Dendritic cell treated with granulocyte-macrophage colony-stimulating factor and Interleukin-4, amounts not matched to agents 40 ng/mL and 50 ng/mL, for 4 days (primary cell): ENCODE results near the gene TMEM225B.
"Not testable (repeated sequence)": the region's sequence is repeated elsewhere in the genome, so short reads cannot be mapped to it uniquely, and the experiment has no call there.

Source experiments
- H3K27ac Mint-ChIP-seq: one replicate; pipeline ENCODE4 v1.8.0; 2022; ENCODE audit warnings: mild to moderate bottlenecking, mixed read lengths
- H3K27me3 Mint-ChIP-seq: one replicate; pipeline ENCODE4 v1.8.0; 2022; ENCODE audit warnings: mild to moderate bottlenecking, mixed read lengths
- H3K36me3 Mint-ChIP-seq: one replicate; pipeline ENCODE4 v1.8.0; 2022; ENCODE audit warnings: low read depth, mixed read lengths
- H3K4me1 Mint-ChIP-seq: one replicate; pipeline ENCODE4 v1.8.0; 2022; ENCODE audit warnings: low read depth, mixed read lengths
- H3K4me3 Mint-ChIP-seq: one replicate; pipeline ENCODE4 v1.8.0; 2022; ENCODE audit warnings: mild to moderate bottlenecking, moderate library complexity, mixed read lengths
- H3K9me3 Mint-ChIP-seq: one replicate; pipeline ENCODE4 v1.8.0; 2022; ENCODE audit warnings: mixed read lengths
- intact Hi-C: fragments of 100-400 bp; cut with micrococcal nuclease; formaldehyde crosslinking; loops from one replicate; pipeline ENCODE4 v1.15.0; 2022

TMEM225B gene

GRCh38 chr7:99639267-99639666, 41.2 kb downstream of the TMEM225B start:
- no peak overlapping the region for H3K4me3 Mint-ChIP-seq
- H3K27ac Mint-ChIP-seq: no peak overlapping the region
- no peaks in the 10 kb centered on the region for H3K27me3 Mint-ChIP-seq
- peaks cover 33% of the 10 kb centered on the region for H3K36me3 Mint-ChIP-seq
- H3K9me3 Mint-ChIP-seq: no peaks in the 10 kb centered on the region
- H3K4me1 Mint-ChIP-seq: peaks cover 21% of the 10 kb centered on the region
- intact Hi-C loops: no loop called here

GRCh38 chr7:99642027-99642426, 44.0 kb downstream of the TMEM225B start:
- no peak overlapping the region for H3K27ac Mint-ChIP-seq
- intact Hi-C loops: no loop called here
- H3K36me3 Mint-ChIP-seq: peaks cover 40% of the 10 kb centered on the region
- H3K9me3 Mint-ChIP-seq: no peaks in the 10 kb centered on the region
- no peak overlapping the region for H3K4me3 Mint-ChIP-seq
- peaks cover 21% of the 10 kb centered on the region for H3K4me1 Mint-ChIP-seq
- no peaks in the 10 kb centered on the region for H3K27me3 Mint-ChIP-seq

DNA sequence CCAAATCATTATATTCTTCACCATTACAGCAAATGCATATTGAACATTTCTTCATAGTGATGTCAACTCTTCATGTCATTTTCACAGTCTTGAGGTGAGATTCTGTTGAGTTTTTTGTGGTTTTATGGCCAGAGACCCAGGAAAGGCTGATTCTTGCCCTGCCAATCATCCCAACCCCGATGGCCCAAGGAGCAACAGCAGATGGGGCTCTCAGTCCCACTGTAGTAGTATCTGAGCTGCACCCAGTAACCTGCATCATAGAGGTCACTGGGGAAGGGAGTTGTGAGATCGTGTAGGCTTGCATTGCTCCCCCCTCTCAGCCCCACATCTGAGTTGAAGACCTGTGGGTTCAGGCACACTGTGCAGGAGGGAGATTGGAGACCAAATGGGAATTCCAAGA, 45.4 kb downstream of the TMEM225B start:
- no peak overlapping the region for H3K4me3 Mint-ChIP-seq
- H3K9me3 Mint-ChIP-seq: no peaks in the 10 kb centered on the region
- intact Hi-C loops: no loop called here
- no peaks in the 10 kb centered on the region for H3K27me3 Mint-ChIP-seq
- peaks cover 16% of the 10 kb centered on the region for H3K4me1 Mint-ChIP-seq
- no peak overlapping the region for H3K27ac Mint-ChIP-seq
- H3K36me3 Mint-ChIP-seq: peaks cover 39% of the 10 kb centered on the region

DNA sequence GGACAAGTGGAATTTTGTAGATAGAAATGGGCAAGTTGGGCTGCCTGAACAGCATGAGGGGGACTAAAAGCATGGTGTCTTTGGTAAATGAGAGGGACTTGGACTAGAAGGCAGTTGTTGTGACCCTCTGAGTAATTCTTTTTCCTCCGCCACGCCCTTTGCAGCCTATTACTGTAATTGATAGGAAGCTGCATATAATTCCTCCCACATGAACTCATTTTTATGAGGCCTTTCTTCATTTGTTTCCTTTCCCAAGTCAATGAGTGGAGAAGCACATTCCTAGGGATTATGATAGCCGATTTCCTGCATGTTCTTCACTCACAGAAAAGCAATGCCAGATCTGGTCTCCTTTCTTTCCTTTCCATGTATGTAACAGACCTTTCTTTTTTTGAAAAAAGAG, 46.4 kb downstream of the TMEM225B start:
- H3K4me1 Mint-ChIP-seq: peaks cover 16% of the 10 kb centered on the region
- H3K9me3 Mint-ChIP-seq: no peaks in the 10 kb centered on the region
- H3K27ac Mint-ChIP-seq: no peak overlapping the region
- H3K4me3 Mint-ChIP-seq: no peak overlapping the region
- peaks cover 34% of the 10 kb centered on the region for H3K36me3 Mint-ChIP-seq
- intact Hi-C loops: no loop called here
- no peaks in the 10 kb centered on the region for H3K27me3 Mint-ChIP-seq

GRCh38 chr7:99645590-99645989, 47.5 kb downstream of the TMEM225B start:
- Mint-ChIP-seq H3K4me1 (peaks cover 19% of the 10 kb centered on the region), H3K4me3 (no peak overlapping the region), H3K36me3 (peaks cover 34% of the 10 kb centered on the region), H3K27ac (no peak overlapping the region), H3K27me3 (no peaks in the 10 kb centered on the region), H3K9me3 (no peaks in the 10 kb centered on the region)
- intact Hi-C loops: no loop called here

- intact Hi-C loops: no loop called here
- no peaks in the 10 kb centered on the region for H3K27me3 Mint-ChIP-seq
- peaks cover 33% of the 10 kb centered on the region for H3K36me3 Mint-ChIP-seq
- H3K27ac Mint-ChIP-seq: no peak overlapping the region
- H3K4me3 Mint-ChIP-seq: no peak overlapping the region
- peaks cover 5% of the 10 kb centered on the region for H3K4me1 Mint-ChIP-seq
- no peaks in the 10 kb centered on the region for H3K9me3 Mint-ChIP-seq
Observed at GRCh38 chr7:99648843-99649242, 50.8 kb downstream of the TMEM225B start.

GRCh38 chr7:99651290-99651689, 53.2 kb downstream of the TMEM225B start:
- H3K27ac Mint-ChIP-seq: no peak overlapping the region
- no peak overlapping the region for H3K4me3 Mint-ChIP-seq
- peaks cover 17% of the 10 kb centered on the region for H3K36me3 Mint-ChIP-seq
- intact Hi-C loops: no loop called here
- no peaks in the 10 kb centered on the region for H3K9me3 Mint-ChIP-seq
- peaks cover 5% of the 10 kb centered on the region for H3K4me1 Mint-ChIP-seq
- no peaks in the 10 kb centered on the region for H3K27me3 Mint-ChIP-seq

DNA sequence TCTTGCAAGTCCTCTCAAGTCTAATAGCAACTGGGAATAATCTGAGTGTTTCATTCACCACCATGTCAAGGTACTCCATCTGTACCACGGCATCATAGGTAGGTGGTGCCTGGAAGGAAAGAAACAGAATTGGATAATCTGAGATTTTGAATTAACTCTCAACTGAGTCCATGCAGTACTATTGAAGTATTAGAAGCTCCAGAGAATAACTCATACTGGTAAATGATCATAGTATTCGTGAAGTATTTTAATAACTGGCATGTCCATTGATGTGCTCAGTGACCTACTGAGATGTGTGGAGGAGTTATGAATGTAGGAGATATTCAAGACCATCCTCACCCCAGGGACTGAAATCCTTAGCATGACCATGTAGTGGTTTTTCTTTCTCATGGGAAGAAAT, 54.6 kb downstream of the TMEM225B start:
- H3K27me3 Mint-ChIP-seq: no peaks in the 10 kb centered on the region
- no peak overlapping the region for H3K27ac Mint-ChIP-seq
- H3K36me3 Mint-ChIP-seq: peaks cover 24% of the 10 kb centered on the region
- peaks cover 12% of the 10 kb centered on the region for H3K9me3 Mint-ChIP-seq
- peaks cover 5% of the 10 kb centered on the region for H3K4me1 Mint-ChIP-seq
- no peak overlapping the region for H3K4me3 Mint-ChIP-seq
- intact Hi-C loops: no loop called here

DNA sequence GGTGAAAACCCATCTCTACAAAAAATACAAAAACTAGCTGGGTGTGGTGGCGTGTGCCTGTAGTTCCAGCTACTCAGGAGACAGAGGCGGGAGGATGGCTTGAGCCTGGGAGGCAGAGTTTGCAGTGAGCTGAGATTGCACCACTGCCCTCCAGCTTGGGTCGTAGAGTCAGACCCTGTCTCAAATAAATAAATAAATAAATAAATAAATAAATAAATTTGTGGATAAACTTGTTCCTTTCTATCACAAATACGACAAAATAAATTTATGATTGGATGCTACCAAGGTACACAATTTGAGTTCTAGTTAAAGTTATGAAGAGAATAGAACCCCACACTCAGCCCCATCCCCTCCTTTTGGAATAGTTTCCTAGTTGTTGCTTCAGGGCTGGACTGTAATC, 55.2 kb downstream of the TMEM225B start:
- H3K27me3 Mint-ChIP-seq, H3K4me1 Mint-ChIP-seq, H3K4me3 Mint-ChIP-seq, intact Hi-C loops, H3K27ac Mint-ChIP-seq: not testable (repeated sequence)
- Mint-ChIP-seq H3K9me3 (peaks cover 14% of the 10 kb centered on the region), H3K36me3 (peaks cover 19% of the 10 kb centered on the region)

- Mint-ChIP-seq H3K27ac (no peak overlapping the region), H3K4me3 (no peak overlapping the region), H3K36me3 (peaks cover 18% of the 10 kb centered on the region), H3K27me3 (no peaks in the 10 kb centered on the region), H3K4me1 (peaks cover 9% of the 10 kb centered on the region), H3K9me3 (peaks cover 14% of the 10 kb centered on the region)
- intact Hi-C loops: no loop called here
Observed at GRCh38 chr7:99653754-99654153, 55.7 kb downstream of the TMEM225B start.

DNA sequence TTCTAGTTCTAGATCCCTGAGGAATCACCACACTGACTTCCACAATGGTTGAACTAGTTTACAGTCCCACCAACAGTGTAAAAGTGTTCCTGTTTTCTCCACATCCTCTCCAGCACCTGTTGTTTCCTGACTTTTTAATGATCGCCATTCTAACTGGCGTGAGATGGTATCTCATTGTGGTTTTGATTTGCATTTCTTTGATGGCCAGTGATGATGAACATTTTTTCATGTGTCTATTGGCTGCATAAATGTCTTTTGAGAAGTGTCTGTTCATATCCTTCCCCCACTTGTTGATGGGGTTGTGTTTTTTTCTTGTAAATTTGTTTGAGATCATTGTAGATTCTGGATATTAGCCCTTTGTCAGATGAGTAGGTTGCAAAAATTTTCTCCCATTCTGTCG, 56.6 kb downstream of the TMEM225B start:
- H3K27me3 Mint-ChIP-seq, intact Hi-C loops, H3K4me3 Mint-ChIP-seq, H3K27ac Mint-ChIP-seq: not testable (repeated sequence)
- Mint-ChIP-seq H3K4me1 (peaks cover 11% of the 10 kb centered on the region), H3K36me3 (peaks cover 18% of the 10 kb centered on the region), H3K9me3 (peaks cover 14% of the 10 kb centered on the region)

DNA sequence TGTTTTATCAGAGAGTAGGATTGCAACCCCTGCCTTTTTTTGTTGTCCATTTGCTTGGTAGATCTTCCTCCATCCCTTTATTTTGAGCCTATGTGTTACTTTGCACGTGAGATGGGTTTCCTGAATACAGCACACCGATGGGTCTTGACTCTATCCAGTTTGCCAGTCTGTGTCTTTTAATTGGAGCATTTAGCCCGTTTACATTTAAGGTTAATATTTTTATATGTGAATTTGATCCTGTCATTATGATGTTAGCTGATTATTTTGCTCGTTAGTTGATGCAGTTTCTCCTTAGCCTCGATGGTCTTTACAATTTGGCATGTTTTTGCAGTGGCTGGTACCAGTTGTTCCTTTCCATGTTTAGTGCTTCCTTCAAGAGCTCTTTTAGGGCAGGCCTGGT, 59.8 kb downstream of the TMEM225B start:
- intact Hi-C loops, H3K4me1 Mint-ChIP-seq, H3K4me3 Mint-ChIP-seq, H3K27ac Mint-ChIP-seq, H3K27me3 Mint-ChIP-seq: not testable (repeated sequence)
- Mint-ChIP-seq H3K36me3 (peaks cover 15% of the 10 kb centered on the region), H3K9me3 (peaks cover 14% of the 10 kb centered on the region)
